OCI-LY1 (cell line): ENCODE data around the gene WFDC9.

Experiments
- H2AFZ ChIP-seq: fragments of 200-600 bp; sonication (generic), shearing (Covaris generic); 2 replicates; pipeline ENCODE4 v1.6.0; 2014; ENCODE audit warnings: antibody characterized with exemption, mild to moderate bottlenecking, low read length
- H3F3A ChIP-seq: fragments of 200-600 bp; sonication (generic), shearing (Covaris generic); 2 replicates; pipeline ENCODE4 v1.6.0; 2014; ENCODE audit warnings: mild to moderate bottlenecking, antibody characterized with exemption, low read length, moderate library complexity; ENCODE audit not compliant: insufficient read depth
- H3K27ac ChIP-seq: fragments of 200-600 bp; sonication (generic); 2 replicates; pipeline ENCODE4 v1.5.1; 2014; ENCODE audit warnings: low read length, mixed run types, mild to moderate bottlenecking, low read depth; ENCODE audit not compliant: poor library complexity, severe bottlenecking
- H3K27me3 ChIP-seq: fragments of 200-600 bp; sonication (generic); 2 replicates; pipeline ENCODE4 v1.6.0; 2014; ENCODE audit warnings: antibody characterized with exemption, mild to moderate bottlenecking, low read length, moderate library complexity; ENCODE audit not compliant: insufficient read depth
- H3K36me3 ChIP-seq: fragments of 200-600 bp; sonication (generic); 2 replicates; pipeline ENCODE4 v1.6.1; 2014; ENCODE audit warnings: mild to moderate bottlenecking, antibody characterized with exemption, low read length, moderate library complexity, mixed read lengths; ENCODE audit not compliant: insufficient read depth
- H3K4me1 ChIP-seq: fragments of 200-600 bp; sonication (generic); 2 replicates; pipeline ENCODE4 v1.5.1; 2014; ENCODE audit warnings: mild to moderate bottlenecking, low read length, moderate library complexity; ENCODE audit not compliant: insufficient read depth, severe bottlenecking
- H3K4me2 ChIP-seq: fragments of 200-600 bp; sonication (generic), shearing (Covaris generic); 2 replicates; pipeline ENCODE4 v1.6.1; 2014; ENCODE audit warnings: low read length
- H3K4me3 ChIP-seq: fragments of 200-600 bp; sonication (generic); 2 replicates; pipeline ENCODE4 v1.5.1; 2014; ENCODE audit warnings: low read length, low read depth, mild to moderate bottlenecking, mixed read lengths; ENCODE audit not compliant: poor library complexity, severe bottlenecking
- H3K79me2 ChIP-seq: fragments of 200-600 bp; shearing (Covaris generic); 2 replicates; pipeline ENCODE4 v1.6.1; 2016; ENCODE audit warnings: mixed run types, low read length, mixed read lengths; ENCODE audit not compliant: insufficient read depth
- H3K9ac ChIP-seq: fragments of 200-600 bp; sonication (generic), shearing (Covaris generic); 2 replicates; pipeline ENCODE4 v1.6.1; 2014; ENCODE audit warnings: mild to moderate bottlenecking, low read length, mixed read lengths
- H3K9me2 ChIP-seq: fragments of 200-600 bp; sonication (generic), shearing (Covaris generic); 2 replicates; pipeline ENCODE4 v1.6.1; 2014; ENCODE audit warnings: low read depth, mild to moderate bottlenecking, low read length, mixed read lengths
- H3K9me3 ChIP-seq: fragments of 200-600 bp; shearing (Covaris generic); 2 replicates; pipeline ENCODE4 v1.6.1; 2014; ENCODE audit warnings: low read length, mixed read lengths
- H4K20me1 ChIP-seq: fragments of 200-600 bp; sonication (generic), shearing (Covaris generic); 2 replicates; pipeline ENCODE4 v1.6.0; 2016; ENCODE audit warnings: mild to moderate bottlenecking, low read length; ENCODE audit not compliant: insufficient read depth
- EZH2 ChIP-seq: fragments of 200-600 bp; sonication (generic), shearing (Covaris generic); IDR thresholded peaks from 2 replicates; pipeline ENCODE4 v1.8.0; 2017; ENCODE audit warnings: borderline replicate concordance, mixed run types, mild to moderate bottlenecking, antibody characterized with exemption, low read length, moderate library complexity, mixed read lengths
- TF ChIP-seq, protein P1 (sequence below): fragments of 200-600 bp; sonication (generic), shearing (Covaris generic); IDR thresholded peaks from 2 replicates; pipeline ENCODE4 v1.5.1; 2017; ENCODE audit warnings: mild to moderate bottlenecking, antibody characterized with exemption, low read length, moderate library complexity, mixed read lengths

The WFDC9 gene

DNA sequence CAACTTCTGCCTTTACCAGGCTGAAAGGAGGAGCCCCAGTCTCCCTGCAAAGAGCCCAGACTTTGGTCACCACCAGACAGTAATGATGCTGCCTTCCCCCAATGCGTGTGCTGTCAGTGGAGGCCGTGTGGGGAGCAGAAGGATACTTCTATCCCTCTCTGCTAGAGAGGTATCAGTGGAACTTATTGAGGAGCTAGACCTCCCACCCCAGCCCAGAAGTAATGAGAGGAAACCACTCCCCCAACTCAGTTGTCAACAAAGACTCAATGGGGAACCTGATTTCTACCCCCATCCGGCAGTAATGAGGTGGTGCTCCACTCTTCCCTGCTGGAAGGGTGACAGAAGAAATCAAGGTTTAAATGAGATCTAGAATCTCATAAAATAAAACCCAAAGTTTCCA, 47.6 kb downstream of the WFDC9 start:
- TF ChIP-seq, protein P1, sequence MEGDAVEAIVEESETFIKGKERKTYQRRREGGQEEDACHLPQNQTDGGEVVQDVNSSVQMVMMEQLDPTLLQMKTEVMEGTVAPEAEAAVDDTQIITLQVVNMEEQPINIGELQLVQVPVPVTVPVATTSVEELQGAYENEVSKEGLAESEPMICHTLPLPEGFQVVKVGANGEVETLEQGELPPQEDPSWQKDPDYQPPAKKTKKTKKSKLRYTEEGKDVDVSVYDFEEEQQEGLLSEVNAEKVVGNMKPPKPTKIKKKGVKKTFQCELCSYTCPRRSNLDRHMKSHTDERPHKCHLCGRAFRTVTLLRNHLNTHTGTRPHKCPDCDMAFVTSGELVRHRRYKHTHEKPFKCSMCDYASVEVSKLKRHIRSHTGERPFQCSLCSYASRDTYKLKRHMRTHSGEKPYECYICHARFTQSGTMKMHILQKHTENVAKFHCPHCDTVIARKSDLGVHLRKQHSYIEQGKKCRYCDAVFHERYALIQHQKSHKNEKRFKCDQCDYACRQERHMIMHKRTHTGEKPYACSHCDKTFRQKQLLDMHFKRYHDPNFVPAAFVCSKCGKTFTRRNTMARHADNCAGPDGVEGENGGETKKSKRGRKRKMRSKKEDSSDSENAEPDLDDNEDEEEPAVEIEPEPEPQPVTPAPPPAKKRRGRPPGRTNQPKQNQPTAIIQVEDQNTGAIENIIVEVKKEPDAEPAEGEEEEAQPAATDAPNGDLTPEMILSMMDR = no peak
- Histone ChIP-seq H3K27me3 (no peaks in the 10 kb centered on the region), H3F3A (no peaks in the 10 kb centered on the region), H3K9ac (no peak overlapping the region), H3K4me3 (no peak overlapping the region), H3K79me2 (no peaks in the 10 kb centered on the region), H3K9me2 (no peaks in the 10 kb centered on the region), H2AFZ (no peak overlapping the region), H3K9me3 (no peaks in the 10 kb centered on the region), H3K4me1 (no peaks in the 10 kb centered on the region), H3K36me3 (no peaks in the 10 kb centered on the region), H4K20me1 (no peaks in the 10 kb centered on the region), H3K27ac (no peak overlapping the region), H3K4me2 (no peak overlapping the region)

- no peaks in the 10 kb centered on the region for H3K4me1 ChIP-seq
- H3K9ac ChIP-seq = no peak overlapping the region
- no peak overlapping the region for H3K4me2 ChIP-seq
- H4K20me1 ChIP-seq = no peaks in the 10 kb centered on the region
- H3F3A ChIP-seq = no peaks in the 10 kb centered on the region
- H3K79me2 ChIP-seq = no peaks in the 10 kb centered on the region
- H3K4me3 ChIP-seq = no peak overlapping the region
- TF ChIP-seq, protein P1 = no peak
- TF ChIP-seq EZH2 = no peak
- H3K9me2 ChIP-seq = no peaks in the 10 kb centered on the region
- no peak overlapping the region for H2AFZ ChIP-seq
- H3K9me3 ChIP-seq = no peaks in the 10 kb centered on the region
- H3K27ac ChIP-seq = no peak overlapping the region
- no peaks in the 10 kb centered on the region for H3K36me3 ChIP-seq
- H3K27me3 ChIP-seq = no peaks in the 10 kb centered on the region
Observed at GRCh38 chr20:45581702-45582101, 49.4 kb downstream of the WFDC9 start.

DNA sequence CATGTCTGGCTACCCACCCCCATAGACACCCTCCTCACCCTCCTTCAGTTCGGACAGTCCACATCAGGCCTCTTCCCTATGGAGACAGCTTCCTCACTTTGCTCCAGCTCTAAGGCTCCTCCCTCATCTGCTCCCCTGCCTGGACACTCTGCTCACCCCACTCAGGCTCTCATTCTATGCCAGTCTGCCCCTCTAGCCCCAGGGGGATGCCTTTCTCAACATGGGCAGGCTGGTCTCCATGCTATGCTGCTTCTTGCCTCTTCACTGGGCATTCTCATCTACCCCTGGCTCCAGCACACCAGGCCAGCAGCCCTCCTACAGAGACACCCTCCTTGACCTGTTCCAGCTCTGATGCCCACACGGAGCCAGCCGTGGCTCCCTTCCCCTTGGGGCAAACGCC, 51.9 kb downstream of the WFDC9 start, which contains the start of gene WFDC8:
Gene WFDC8, minus strand, starts transcription at position 101 of the 400 bp plus-strand sequence. Its CDS starts 37 bp downstream, at position 64.
- H3K4me1 ChIP-seq = no peaks in the 10 kb centered on the region
- no peaks in the 10 kb centered on the region for H3K9me3 ChIP-seq
- no peak within 1 kb of the TSS for H3K4me2 ChIP-seq
- H3K27me3 ChIP-seq = no peaks in the 10 kb centered on the region
- no peaks in the 10 kb centered on the region for H3F3A ChIP-seq
- no peaks in the 10 kb centered on the region for H3K79me2 ChIP-seq
- H3K9me2 ChIP-seq = no peaks in the 10 kb centered on the region
- H3K4me3 ChIP-seq = no peak within 1 kb of the TSS
- no peak within 1 kb of the TSS for H3K27ac ChIP-seq
- no peaks in the 10 kb centered on the region for H4K20me1 ChIP-seq
- TF ChIP-seq, protein P1 = no peak
- no peak for TF ChIP-seq EZH2
- H3K9ac ChIP-seq = no peak within 1 kb of the TSS
- no peaks in the 10 kb centered on the region for H3K36me3 ChIP-seq
- no peak within 1 kb of the TSS for H2AFZ ChIP-seq
